ENCODE data around the gene SERPINH1.

The SERPINH1 gene

GRCh38 chr11:75557666-75558494 is 4.2 kb upstream of the SERPINH1 start:
- no peak for DNase-seq

GRCh38 chr11:75558939-75559843 is 2.9 kb upstream of the SERPINH1 start:
- DNase-seq = no peak

GRCh38 chr11:75560644-75561043 is 1.4 kb upstream of the SERPINH1 start:
- DNase-seq = no peak

- DNase-seq = no peak
These were observed 516 bp upstream of the SERPINH1 start for GRCh38 chr11:75561426-75562047.

GRCh38 chr11:75562836-75563484 is 907 bp downstream of the SERPINH1 start:
- no peak for DNase-seq

- no peak for DNase-seq
These were observed 1.5 kb downstream of the SERPINH1 start for GRCh38 chr11:75563501-75563977.

GRCh38 chr11:75563978-75564552 is 2.0 kb downstream of the SERPINH1 start:
- no peak for DNase-seq

- DNase-seq = no peak
These were observed 3.3 kb downstream of the SERPINH1 start for GRCh38 chr11:75565221-75565814.

GRCh38 chr11:75565916-75566762 is 4.1 kb downstream of the SERPINH1 start:
- no peak for DNase-seq

- no peak for DNase-seq
These were observed 4.8 kb downstream of the SERPINH1 start for GRCh38 chr11:75566763-75567279.

- DNase-seq = no peak
These were observed 5.9 kb downstream of the SERPINH1 start for GRCh38 chr11:75567971-75568370.

- no peak for DNase-seq
These were observed 6.7 kb downstream of the SERPINH1 start for GRCh38 chr11:75568616-75569219.

- DNase-seq = no peak
These were observed 8.6 kb downstream of the SERPINH1 start for GRCh38 chr11:75570559-75571139.

- DNase-seq = no peak
These were observed 9.6 kb downstream of the SERPINH1 start for GRCh38 chr11:75571625-75572024.

- DNase-seq = no peak
These were observed 10.7 kb downstream of the SERPINH1 start for GRCh38 chr11:75572744-75573143.

GRCh38 chr11:75574698-75575602 is 12.9 kb downstream of the SERPINH1 start:
- DNase-seq = no peak

- no peak for DNase-seq
These were observed 14.0 kb downstream of the SERPINH1 start for GRCh38 chr11:75576017-75576416.

- no peak for DNase-seq
These were observed 14.5 kb downstream of the SERPINH1 start for GRCh38 chr11:75576499-75576918.

- no peak for DNase-seq
These were observed 15.2 kb downstream of the SERPINH1 start for GRCh38 chr11:75577207-75577606.
